Measurements from ENCODE around the gene NKD1.

- TF ChIP-seq POLR2A (IDR thresholded peaks at IDR 0.05; ENCODE audit: borderline replicate concordance, extremely low read depth, insufficient read depth, insufficient read length): no peak
- no peak for TF ChIP-seq CTCF (IDR thresholded peaks at IDR 0.05 in 2 of 3, conservative IDR thresholded peaks at IDR 0.05 in 1 of 3; ENCODE audit: borderline replicate concordance in 1 of 3, insufficient read depth in 1 of 3, low read depth in 2 of 3, low read length in 2 of 3)
- no peak for TF ChIP-seq ATF3 (IDR thresholded peaks at IDR 0.05)
Observed at GRCh38 chr16:50675686-50676610, 127.8 kb downstream of the NKD1 start.
